Measurements from ENCODE around the gene IQSEC3.

- TF ChIP-seq EZH2phosphoT487 (IDR thresholded peaks at IDR 0.05; ENCODE audit: borderline replicate concordance) (no peak), CTCF (conservative IDR thresholded peaks at IDR 0.05; ENCODE audit: low read length) (no peak)
These were observed 54.4 kb downstream of the IQSEC3 start for GRCh38 chr12:120951-121350.

Data from Loucy (cell line).